Measurements from ENCODE around the gene WDFY4.

WDFY4 gene

DNA sequence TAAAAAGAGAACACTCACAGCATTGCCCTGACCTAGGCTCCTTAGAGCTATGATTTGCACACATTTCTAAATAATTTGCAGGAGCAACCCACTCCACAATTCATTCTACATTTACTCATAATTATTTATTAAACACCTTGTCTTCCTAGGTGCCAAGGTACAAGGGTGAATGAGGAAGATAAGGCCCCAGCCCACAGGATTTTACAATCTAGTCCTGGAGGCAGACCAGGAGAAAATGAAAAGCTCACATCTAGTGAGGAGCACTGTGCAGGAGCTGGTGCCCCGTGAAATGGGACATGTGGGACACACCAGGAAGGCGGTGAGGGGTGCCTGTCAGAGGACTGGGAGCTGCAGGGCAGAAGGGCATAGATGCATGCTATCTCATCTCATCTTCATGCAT is 314.7 kb downstream of the WDFY4 start:
- TF ChIP-seq ZNF701 (tag by site-specific recombination; IDR thresholded peaks at IDR 0.05) (no peak), ZBTB20 (tag by site-specific recombination; IDR thresholded peaks at IDR 0.05) (no peak), ZNF747 (tag by site-specific recombination; IDR thresholded peaks at IDR 0.05) (no peak), ZNF473 (tag by site-specific recombination; IDR thresholded peaks at IDR 0.05) (no peak), PRDM1 (tag by site-specific recombination; IDR thresholded peaks at IDR 0.05) (no peak), HOXD13 (CRISPR knock-in tag; IDR thresholded peaks at IDR 0.05; ENCODE audit: borderline replicate concordance) (no peak), ZNF341 (tag by site-specific recombination; IDR thresholded peaks at IDR 0.05; ENCODE audit: low read depth) (no peak), ZSCAN16 (tag by site-specific recombination; IDR thresholded peaks at IDR 0.05) (no peak), ZNF146 (tag by site-specific recombination; IDR thresholded peaks at IDR 0.05) (no peak), ZNF354C (tag by site-specific recombination; IDR thresholded peaks at IDR 0.05; ENCODE audit: borderline replicate concordance, low read depth) (no peak), HOXA7 (CRISPR knock-in tag; IDR thresholded peaks at IDR 0.05; ENCODE audit: borderline replicate concordance) (no peak)
- TF ChIP-seq, protein P1, sequence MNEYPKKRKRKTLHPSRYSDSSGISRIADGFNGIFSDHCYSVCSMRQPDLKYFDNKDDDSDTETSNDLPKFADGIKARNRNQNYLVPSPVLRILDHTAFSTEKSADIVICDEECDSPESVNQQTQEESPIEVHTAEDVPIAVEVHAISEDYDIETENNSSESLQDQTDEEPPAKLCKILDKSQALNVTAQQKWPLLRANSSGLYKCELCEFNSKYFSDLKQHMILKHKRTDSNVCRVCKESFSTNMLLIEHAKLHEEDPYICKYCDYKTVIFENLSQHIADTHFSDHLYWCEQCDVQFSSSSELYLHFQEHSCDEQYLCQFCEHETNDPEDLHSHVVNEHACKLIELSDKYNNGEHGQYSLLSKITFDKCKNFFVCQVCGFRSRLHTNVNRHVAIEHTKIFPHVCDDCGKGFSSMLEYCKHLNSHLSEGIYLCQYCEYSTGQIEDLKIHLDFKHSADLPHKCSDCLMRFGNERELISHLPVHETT (tag by site-specific recombination; IDR thresholded peaks at IDR 0.05), result no peak
- TF ChIP-seq, protein P2, sequence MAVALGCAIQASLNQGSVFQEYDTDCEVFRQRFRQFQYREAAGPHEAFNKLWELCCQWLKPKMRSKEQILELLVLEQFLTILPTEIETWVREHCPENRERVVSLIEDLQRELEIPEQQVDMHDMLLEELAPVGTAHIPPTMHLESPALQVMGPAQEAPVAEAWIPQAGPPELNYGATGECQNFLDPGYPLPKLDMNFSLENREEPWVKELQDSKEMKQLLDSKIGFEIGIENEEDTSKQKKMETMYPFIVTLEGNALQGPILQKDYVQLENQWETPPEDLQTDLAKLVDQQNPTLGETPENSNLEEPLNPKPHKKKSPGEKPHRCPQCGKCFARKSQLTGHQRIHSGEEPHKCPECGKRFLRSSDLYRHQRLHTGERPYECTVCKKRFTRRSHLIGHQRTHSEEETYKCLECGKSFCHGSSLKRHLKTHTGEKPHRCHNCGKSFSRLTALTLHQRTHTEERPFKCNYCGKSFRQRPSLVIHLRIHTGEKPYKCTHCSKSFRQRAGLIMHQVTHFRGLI (tag by site-specific recombination; IDR thresholded peaks at IDR 0.05), result no peak
- no peak overlapping the region for H3K4me3 ChIP-seq (ENCODE audit: low read depth, low read length)
- ChIA-PET CTCF (no interaction called here), POLR2A (no interaction called here)
- H3K9me3 ChIP-seq (ENCODE audit: control insufficient read depth, insufficient read depth, low read depth, low read length), result no peaks in the 10 kb centered on the region
- H3K4me1 ChIP-seq (ENCODE audit: control insufficient read depth, insufficient read depth, low read length), result no peaks in the 10 kb centered on the region
- no peaks in the 10 kb centered on the region for H3K36me3 ChIP-seq (ENCODE audit: control insufficient read depth in 2 of 2, insufficient read depth in 1 of 2, low read length in 2 of 2)
- no peak overlapping the region for H3K27ac ChIP-seq (ENCODE audit: extremely low read depth, low read depth, low read length)

DNA sequence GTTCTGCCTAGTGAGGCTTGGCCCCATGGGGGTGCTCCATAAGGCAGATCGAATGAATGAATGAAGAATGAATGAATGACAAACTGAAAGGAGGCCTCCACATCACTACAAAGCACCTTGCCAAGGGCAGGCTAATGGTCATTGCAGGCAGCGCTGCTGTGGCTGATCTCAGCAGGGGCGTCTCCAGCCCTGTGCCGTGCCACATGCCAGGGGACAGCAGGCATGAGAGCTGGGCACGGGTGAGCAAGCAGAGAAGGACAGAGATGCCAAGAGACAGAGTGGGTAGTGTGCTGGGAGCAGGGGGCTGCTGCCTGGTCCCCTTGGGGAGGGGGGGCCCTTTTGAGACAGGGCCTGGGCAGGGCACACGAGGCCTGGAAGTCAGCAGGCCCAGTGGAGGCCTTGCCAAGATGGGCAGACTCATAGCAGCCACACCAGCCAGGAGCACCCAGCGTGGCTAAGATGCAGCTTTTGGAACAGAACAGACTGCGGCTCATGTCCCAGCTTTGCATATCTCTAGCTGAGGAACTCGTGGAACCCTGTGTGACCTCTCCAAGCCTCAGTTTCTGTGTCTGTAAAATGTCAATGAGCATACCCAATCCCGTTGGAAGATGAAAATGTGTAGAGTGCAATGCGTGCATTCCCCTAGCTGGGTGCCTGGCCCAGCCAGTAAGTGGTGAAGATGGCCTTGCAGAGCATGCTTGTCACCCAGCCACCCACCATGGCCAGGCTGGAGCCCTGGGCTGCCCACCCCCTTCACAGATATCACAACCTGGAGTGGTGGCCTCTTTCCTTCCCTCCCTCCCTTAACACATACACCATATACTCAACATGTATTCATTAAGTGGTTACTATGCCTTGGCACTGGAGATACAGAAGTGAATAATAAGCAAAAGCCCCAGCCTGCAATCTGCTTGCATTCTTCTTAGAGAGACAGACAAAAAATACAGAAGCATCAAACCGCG is 316.0 kb downstream of the WDFY4 start:
- TF ChIP-seq ZNF146 (tag by site-specific recombination; IDR thresholded peaks at IDR 0.05) (no peak), ZEB2 (tag by site-specific recombination; IDR thresholded peaks at IDR 0.05) (no peak), ZNF544 (tag by site-specific recombination; IDR thresholded peaks at IDR 0.05) (no peak), KLF10 (tag by site-specific recombination; IDR thresholded peaks at IDR 0.05) (no peak)
- POLR2A ChIA-PET, result no interaction called here
- H3K4me3 ChIP-seq (ENCODE audit: low read depth, low read length), result no peak overlapping the region
- CTCF ChIA-PET, result interaction anchor here (0.7 kb wide), 1 partner anchor 15 kb away, joined by 4 read pairs; no protein-coding TSS in a partner anchor
- H3K36me3 ChIP-seq (ENCODE audit: control insufficient read depth in 2 of 2, insufficient read depth in 1 of 2, low read length in 2 of 2), result no peaks in the 10 kb centered on the region
- H3K9me3 ChIP-seq (ENCODE audit: control insufficient read depth, insufficient read depth, low read depth, low read length), result no peaks in the 10 kb centered on the region
- no peaks in the 10 kb centered on the region for H3K4me1 ChIP-seq (ENCODE audit: control insufficient read depth, insufficient read depth, low read length)
- H3K27ac ChIP-seq (ENCODE audit: extremely low read depth, low read depth, low read length), result no peak overlapping the region

DNA sequence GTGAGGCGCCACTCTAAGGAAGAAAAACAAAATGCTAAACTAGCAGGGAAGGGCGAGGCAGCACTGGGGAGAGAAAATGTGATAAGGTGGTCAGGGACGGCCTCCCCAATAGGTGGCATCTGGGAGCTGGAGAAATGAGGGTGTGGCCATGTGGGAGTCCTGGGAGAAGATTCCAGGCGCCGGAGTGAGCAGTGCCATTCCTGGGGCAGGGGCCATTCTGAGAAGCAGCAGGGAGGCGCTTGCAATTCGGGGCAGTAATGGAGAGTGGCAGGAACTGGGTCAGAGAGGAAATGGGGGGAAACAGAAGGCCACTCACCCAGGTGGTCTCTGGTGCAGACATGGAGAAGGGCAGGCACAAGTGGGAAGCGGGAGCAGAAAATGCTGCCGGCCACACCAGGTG is 316.7 kb downstream of the WDFY4 start:
- Histone ChIP-seq H3K4me3 (ENCODE audit: low read depth, low read length) (no peak overlapping the region), H3K9me3 (ENCODE audit: control insufficient read depth, insufficient read depth, low read depth, low read length) (no peaks in the 10 kb centered on the region), H3K36me3 (ENCODE audit: control insufficient read depth in 2 of 2, insufficient read depth in 1 of 2, low read length in 2 of 2) (no peaks in the 10 kb centered on the region), H3K4me1 (ENCODE audit: control insufficient read depth, insufficient read depth, low read length) (no peaks in the 10 kb centered on the region), H3K27ac (ENCODE audit: extremely low read depth, low read depth, low read length) (no peak overlapping the region)
- TF ChIP-seq, protein P3, sequence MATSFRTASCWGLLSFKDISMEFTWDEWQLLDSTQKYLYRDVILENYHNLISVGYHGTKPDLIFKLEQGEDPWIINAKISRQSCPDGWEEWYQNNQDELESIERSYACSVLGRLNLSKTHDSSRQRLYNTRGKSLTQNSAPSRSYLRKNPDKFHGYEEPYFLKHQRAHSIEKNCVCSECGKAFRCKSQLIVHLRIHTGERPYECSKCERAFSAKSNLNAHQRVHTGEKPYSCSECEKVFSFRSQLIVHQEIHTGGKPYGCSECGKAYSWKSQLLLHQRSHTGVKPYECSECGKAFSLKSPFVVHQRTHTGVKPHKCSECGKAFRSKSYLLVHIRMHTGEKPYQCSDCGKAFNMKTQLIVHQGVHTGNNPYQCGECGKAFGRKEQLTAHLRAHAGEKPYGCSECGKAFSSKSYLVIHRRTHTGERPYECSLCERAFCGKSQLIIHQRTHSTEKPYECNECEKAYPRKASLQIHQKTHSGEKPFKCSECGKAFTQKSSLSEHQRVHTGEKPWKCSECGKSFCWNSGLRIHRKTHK (tag by site-specific recombination; IDR thresholded peaks at IDR 0.05), result no peak
- TF ChIP-seq, protein P4, sequence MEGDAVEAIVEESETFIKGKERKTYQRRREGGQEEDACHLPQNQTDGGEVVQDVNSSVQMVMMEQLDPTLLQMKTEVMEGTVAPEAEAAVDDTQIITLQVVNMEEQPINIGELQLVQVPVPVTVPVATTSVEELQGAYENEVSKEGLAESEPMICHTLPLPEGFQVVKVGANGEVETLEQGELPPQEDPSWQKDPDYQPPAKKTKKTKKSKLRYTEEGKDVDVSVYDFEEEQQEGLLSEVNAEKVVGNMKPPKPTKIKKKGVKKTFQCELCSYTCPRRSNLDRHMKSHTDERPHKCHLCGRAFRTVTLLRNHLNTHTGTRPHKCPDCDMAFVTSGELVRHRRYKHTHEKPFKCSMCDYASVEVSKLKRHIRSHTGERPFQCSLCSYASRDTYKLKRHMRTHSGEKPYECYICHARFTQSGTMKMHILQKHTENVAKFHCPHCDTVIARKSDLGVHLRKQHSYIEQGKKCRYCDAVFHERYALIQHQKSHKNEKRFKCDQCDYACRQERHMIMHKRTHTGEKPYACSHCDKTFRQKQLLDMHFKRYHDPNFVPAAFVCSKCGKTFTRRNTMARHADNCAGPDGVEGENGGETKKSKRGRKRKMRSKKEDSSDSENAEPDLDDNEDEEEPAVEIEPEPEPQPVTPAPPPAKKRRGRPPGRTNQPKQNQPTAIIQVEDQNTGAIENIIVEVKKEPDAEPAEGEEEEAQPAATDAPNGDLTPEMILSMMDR (tag by site-specific recombination; IDR thresholded peaks at IDR 0.05), result peak; percentile 33; the same call in 1 of the 2 replicates
- TF ChIP-seq ZIC2 (tag by site-specific recombination; IDR thresholded peaks at IDR 0.05), result peak; percentile 36; the same call in 1 of the 2 replicates
- CTCF ChIA-PET, result no interaction called here
- POLR2A ChIA-PET, result no interaction called here

Measured in HEK293 (cell line).